GM20431 (cell line): Measurements from ENCODE around the gene PPP2R5C.
"Not testable (repeated sequence)": the region's sequence is repeated elsewhere in the genome, so short reads cannot be mapped to it uniquely, and the experiment has no call there.

ENCODE experiments used
- in situ Hi-C: fragments of 300-500 bp; cut with MseI, MboI; formaldehyde crosslinking; loops from one replicate; pipeline ENCODE4 v1.15.0; 2020; ENCODE audit warnings: low sequenced_read_pairs; ENCODE audit not compliant: unreplicated experiment

Gene PPP2R5C

DNA sequence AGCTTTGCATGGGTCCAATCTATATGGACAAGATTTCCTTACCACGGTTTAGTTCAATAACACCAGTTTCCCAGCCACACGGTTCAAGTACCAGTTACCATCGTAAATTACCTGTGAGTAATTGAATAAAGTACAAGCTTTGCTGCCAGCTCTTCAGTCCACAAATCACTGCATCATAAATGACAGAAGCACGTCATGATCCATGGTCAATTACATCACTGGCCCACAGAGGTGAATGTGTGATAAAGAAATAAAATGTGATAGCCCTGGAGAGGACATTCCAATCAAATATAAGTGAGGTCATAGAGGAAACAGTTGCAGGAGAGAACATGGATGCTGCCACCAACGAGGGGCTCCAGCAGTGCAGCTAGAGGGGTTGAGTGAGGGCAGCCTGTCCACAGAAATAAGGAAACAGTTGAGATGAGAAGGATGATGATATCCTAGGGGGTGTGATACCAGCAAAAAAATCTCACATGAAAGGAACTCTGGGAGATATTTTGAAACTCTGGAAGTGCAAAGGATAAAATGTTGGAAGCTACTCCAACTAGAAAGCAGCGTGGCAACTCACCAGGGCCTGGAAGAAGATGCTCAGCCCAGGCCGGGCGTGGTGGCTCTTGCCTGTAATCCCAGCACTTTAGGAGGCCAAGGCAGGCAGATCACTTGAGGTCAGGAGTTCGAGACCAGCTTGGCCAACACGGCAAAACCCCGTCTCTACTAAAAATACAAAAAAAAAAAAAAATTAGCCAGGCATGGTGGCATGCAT is 197.1 kb downstream of the PPP2R5C start:
- in situ Hi-C loops = no loop called here

DNA sequence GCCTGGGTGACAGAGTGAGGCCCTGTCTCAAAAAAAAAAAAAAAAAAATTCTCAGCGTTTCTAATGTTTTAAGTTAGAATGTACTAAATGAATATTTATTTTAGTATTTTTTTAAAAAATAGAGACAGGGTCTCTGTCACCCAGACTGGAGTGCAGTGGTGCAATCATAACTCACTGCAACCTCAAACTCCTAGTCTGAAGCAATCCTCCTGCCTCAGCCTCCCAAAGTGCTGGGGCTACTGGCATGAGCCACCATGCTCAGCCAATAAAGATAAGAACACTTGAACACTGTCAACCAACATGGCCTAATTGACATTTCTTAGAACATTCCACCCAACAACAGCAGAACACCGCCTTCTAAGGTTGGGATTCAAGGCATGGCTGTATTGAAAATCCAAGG is 197.8 kb downstream of the PPP2R5C start:
- in situ Hi-C loops = no loop called here

DNA sequence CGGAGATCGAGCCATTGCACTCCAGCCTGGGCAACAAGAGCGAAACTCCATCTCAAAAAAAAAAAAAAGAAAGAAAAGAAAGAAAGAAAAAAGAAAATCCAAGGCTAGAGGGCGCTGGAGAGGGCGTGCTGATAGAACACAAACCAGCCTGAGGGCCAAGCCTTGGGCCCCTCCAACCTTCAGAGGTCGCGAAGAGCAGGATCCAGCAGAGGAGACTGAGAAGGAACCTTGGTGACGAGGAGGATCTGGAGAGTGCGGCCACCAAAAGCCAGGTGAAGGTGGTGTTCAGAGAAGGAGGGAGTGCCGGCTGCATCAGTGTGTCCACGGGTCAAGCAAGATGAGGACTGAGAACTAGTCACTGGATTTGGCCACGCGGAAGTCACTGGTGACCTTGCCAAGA is 198.7 kb downstream of the PPP2R5C start:
- in situ Hi-C loops = no loop called here

DNA sequence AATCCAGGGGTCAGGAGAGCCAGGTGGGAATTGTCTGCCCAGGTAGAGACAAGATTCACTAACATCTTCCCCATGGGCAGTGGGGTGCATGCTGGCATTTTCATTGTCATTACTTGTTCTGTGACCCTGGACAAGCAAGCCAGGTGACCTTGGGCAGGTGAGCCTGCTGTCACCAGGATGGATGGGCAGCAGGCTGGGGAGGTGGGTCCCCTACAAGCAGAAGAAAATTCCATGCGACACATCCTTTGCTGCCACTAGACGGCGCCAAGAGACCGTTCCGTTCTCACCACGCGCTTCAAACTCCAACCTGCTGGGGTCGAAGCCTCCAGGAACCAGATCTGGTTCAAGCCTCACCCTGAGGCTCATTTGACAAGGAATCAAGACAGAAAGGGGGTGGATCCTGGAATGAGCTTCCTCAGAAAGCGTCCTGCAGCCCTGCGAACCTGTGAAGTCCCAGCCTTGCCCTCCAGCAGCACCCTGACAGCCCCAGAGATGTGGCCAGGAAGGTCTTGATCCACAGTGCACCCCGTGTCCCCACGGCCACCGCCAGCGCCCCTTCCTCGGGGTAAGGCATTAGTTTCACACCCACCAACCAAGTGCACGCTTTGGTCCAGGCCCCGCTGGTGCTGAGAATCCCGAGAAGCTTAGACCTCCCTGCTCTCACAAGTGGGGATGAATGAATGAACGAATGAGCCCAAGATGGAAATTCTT is 199.7 kb downstream of the PPP2R5C start:
- in situ Hi-C loops = no loop called here

DNA sequence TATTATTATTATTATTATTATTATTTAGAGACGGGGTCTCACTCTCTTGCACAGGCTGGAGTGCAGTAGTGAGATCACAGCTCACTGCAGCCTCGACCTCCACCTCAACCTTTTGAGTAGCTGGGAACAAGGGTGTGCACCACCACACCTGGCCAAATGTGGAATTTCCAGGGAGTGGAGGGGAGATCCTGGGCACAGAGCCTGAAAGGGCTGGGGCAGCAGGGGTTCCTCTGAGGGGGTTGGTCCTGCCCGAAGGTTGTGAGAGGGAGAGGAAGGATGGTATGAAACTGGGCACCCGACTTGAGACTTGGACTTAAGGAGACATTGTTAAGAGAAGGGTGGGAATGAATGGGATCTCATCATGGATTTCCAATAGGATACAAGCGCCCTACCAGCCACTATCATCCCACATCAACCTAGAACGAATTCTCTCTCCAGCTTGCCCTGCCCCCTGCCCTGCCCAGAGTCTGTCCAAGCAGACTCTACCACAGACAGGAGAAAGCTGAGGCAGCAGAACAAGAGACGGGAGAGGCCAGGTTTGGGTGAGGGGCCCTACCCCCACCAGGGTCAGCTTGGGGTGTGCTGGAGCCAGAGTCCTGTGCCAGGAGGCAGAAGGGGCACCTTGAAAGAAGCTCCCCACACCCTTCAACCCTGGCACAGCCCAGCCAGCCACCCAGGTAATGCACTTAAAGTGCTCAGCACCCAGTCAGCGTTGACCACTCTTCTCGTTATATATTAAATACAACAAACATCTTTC is 200.4 kb downstream of the PPP2R5C start:
- in situ Hi-C loops = no loop called here

DNA sequence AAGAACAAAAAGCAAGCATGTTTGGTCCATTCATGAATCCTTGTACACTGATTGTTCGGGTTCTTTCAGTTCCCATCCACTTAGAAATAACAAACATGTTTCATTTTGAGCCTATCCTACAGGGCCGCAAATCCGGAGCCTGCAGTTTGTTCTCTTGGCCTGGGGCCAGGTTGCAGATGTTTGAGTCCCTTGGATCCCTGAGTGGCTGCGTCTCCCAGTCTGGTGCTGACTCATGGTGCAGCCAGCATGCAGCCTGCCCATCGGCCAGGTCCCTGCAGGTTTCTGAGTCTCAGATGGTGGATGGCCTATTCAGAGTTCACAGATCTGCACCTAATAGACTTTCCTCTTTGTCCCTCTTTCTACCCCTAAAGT is 201.0 kb downstream of the PPP2R5C start:
- in situ Hi-C loops = no loop called here

DNA sequence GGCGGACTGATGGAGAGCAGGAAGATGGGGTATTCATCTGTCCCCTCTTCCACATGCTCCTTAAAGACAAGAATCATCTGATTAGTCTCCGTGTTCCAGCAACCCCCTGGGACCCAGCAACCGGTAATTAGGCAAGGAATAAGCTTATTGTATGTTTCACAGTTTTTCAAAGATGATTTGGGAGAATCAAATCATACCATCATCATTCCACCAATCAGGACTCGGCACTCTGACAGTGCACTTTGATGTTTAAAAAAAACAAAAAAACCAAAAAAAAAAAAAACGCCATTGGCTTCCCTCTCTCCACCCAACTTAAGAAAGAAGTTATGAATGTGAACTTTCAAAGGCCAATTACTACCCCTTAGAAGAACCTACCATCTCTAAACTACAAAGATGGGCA is 201.5 kb downstream of the PPP2R5C start:
- in situ Hi-C loops = no loop called here

DNA sequence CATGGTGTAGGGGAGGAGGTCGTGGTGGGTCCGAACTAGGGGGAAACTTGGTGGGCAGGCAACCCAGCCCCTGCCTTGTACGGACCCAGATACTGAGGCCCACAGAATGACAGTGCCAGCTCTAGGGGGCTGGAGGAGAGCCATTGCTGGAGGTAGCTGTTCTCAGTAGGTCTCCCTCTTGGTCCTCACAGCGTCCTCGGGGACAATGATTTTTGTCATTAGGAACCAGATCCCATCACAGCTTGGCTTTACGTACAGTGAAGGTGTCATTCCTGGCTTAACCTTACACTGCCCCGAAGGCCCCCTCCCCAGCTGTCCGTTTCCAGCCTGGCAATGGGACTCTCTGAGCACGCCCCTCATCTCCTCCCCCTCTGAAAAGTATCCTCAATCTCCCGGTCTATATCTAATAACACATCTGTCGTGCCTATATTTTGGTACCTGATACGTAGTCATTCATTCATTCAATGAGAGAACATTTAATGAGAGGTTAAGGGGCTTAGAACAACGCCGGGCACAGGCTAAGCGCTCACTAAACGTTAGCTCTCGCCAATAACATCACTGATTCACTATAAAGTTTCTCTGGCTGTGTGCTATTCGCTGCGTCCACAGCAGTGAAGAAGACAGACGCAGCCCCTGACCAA is 202.3 kb downstream of the PPP2R5C start:
- in situ Hi-C loops = no loop called here

DNA sequence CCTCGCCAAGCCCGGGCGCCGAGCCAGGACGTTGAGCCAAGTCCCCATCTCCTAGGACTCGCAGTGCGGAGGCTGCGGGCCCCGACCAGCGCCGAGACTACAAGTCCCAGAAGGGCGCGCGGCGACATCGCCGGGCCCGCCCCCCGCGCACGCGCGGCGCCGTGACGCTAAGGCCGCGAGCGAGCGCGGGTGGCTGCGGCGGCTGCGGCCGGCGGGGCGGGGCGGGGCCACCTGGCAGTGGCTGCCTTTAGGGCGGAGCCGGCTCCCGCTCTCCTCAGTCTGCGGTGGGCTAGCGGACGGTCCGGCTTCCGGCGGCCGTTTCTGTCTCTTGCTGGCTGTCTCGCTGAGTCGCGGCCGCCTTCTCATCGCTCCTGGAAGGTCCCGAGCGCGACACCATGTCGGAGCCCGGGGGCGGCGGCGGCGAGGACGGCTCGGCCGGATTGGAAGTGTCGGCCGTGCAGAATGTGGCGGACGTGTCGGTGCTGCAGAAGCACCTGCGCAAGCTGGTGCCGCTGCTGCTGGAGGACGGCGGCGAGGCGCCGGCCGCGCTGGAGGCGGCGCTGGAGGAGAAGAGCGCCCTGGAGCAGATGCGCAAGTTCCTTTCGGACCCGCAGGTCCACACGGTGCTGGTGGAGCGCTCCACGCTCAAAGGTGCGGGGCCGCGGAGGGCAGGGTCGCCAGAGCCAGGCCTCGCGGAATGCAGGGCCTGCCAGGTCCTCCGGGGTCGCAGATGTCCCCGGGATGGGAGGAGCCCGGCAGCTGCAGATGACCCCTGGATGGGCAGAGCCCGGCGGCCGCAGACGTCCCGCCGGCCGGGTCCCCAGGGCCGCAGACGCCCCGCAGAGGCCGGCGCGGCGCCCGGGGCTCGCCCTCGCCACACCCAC is 203.0 kb downstream of the PPP2R5C start, which contains the start of gene DYNC1H1:
Gene DYNC1H1 (plus strand): TSS at position 277 of the 884 bp plus-strand sequence. CDS start 119 bp downstream, at position 396.
- in situ Hi-C loops = no loop called here

DNA sequence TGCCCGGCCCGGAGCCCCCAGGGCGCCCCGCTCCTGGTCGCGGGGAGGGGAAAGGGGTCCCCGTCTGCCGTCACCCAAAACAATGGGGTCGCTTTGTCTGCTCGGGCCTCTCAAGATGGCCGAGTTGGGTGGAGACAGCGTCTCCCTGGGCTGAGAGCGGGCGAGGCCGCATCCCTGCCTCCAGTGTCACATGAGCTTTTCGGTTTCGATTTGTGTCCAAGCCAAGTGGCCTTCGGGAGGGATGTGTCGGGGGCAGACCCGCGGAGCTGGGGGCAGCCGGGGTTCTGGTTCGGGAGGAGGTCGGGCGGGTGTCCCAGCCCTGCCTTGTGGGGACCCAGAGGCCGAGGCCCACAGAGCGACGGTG is 203.7 kb downstream of the PPP2R5C start:
- in situ Hi-C loops = no loop called here

DNA sequence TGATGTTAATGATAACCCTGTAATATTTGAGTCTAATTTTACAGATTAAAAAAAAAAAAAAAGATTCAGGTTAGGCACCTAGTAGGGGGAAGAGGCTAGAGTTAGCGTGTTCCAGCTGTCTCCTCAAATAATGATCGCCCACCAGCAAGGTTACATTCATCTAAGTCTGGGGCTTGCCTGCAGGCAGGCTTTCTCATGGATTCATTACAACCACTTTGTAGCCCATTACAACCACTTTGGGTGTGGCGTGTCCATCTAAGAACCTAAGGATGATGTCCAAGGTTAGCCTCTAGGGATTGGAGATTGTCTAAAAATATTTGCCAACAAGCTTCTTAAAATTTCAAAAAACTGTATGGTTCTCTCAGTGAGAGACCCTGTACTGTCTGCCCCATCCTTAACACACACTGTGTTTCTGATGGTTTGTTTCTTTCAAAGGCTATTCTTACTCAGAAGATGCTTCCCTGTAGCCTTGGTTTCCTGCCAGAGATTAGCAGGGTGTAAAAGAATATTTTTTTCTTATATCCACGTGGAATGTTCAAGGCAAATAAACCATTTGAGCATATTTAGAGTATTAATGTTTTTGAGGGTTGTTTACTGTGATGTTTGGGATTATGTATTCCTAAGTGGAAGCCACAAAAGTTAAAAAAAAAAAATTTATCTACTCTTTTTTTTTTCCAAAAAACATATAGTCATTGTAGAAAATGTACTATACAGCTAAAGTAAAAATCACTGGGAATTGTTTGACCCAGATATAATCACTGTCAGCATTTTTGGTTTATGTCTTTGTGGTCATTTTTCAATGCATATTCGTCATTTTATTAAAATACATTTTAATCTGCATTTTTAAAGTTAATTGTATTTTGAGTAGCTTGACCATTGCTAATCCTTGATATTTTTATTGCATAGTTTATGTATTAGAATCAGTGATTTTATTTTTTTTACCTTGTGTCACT is 204.5 kb downstream of the PPP2R5C start:
- in situ Hi-C loops = no loop called here

DNA sequence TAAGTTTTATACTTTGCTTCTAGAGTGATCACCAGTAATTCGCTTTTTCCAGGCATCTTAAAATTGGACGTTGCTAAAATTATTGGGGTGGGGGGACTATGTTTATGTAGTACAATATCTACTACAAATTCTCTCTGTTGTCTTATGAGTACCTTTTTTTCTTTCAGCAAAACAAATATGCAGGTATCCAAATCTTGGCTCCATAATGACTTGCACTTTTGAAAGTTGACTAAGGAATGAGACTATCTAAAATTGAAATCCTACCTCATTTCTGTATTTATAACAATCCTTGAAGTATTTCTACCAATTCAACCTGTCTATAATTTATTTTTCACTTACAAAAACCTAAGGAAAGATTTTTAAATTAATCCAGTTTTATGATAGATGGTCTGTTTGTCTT is 205.2 kb downstream of the PPP2R5C start:
- in situ Hi-C loops = no loop called here

DNA sequence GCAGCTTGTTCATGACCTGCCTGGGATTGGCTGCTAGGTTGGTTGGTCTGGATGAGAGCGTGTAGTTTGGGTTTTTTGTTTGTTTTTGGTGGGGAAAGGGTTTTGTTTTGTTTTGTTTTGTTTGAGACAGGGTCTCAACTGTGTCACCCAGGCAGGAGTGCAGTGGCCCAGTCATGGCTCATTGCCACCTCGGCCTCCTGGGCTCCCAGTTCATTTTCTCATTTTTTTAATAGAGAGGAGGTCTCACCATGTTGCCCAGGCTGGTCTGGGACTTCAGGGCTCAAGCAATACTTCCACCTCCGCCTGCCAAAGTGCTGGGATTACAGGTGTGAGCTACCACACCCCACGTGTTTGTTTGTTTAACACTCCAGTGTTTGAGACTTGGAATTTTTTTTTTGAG is 206.7 kb downstream of the PPP2R5C start:
- in situ Hi-C loops = no loop called here

DNA sequence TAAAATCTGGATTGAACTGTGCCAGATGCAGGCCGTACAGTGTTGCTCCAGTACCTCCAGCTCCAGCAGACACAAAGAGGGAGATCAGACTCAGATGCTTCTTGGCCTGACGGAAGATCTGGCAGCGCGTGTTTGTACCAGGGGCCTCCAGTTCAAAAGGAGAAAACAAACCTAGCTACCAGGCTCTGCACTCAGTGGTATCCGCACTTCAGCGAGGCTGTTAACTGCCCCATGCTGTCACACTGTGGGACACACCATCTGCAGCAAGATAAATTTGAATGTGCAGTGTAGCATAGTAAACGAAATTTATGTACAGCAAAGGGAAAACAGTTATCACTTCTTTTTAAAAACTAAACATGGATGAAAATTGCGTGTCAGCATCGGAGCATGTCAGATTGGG is 208.0 kb downstream of the PPP2R5C start:
- in situ Hi-C loops = no loop called here

DNA sequence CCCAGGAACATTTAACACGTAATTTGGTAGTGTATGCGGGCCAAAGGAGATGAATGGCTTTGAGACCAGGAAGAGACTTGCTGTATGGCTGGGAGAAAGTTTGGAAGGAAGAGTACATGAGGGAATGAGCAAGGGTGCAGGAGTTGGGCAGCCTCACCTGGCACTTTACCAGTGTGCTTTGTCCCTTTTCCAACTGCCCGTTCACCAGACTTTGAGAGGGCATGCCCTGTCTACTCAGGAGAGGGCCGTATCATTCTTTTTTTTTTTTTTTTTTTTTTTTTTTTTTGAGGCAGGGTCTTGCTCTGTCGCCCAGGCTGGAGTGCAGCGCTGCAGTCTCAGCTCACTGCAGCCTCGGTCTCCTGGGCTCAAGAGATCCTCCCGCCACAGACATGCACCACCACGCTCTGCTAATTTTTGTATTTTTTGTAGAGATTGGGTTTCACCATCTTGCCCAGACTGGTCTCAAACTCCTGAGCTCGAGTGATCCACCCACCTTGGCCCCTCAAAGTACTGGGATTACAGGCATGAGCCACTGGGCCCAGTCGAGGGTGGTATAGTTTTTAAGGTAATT is 209.4 kb downstream of the PPP2R5C start:
- in situ Hi-C loops = no loop called here

DNA sequence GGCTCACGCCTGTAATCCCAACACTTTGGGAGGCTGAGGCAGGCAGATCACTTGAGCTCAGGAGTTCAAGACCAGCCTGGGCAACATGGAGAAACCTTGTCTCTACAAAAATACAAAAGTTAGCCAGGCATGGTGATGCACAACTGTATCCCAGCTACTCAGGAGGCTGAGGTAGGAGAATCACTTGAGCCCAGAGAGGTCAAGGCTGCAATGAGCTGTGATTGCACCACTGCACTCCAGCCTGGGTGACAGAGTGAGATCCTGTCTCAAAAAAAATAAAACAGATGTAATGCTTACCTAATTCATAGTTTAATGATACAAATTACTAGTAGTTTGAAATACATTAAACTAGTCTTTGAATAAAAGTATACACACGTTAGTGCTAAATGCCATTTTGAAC is 209.9 kb downstream of the PPP2R5C start:
- in situ Hi-C loops = not testable (repeated sequence)

DNA sequence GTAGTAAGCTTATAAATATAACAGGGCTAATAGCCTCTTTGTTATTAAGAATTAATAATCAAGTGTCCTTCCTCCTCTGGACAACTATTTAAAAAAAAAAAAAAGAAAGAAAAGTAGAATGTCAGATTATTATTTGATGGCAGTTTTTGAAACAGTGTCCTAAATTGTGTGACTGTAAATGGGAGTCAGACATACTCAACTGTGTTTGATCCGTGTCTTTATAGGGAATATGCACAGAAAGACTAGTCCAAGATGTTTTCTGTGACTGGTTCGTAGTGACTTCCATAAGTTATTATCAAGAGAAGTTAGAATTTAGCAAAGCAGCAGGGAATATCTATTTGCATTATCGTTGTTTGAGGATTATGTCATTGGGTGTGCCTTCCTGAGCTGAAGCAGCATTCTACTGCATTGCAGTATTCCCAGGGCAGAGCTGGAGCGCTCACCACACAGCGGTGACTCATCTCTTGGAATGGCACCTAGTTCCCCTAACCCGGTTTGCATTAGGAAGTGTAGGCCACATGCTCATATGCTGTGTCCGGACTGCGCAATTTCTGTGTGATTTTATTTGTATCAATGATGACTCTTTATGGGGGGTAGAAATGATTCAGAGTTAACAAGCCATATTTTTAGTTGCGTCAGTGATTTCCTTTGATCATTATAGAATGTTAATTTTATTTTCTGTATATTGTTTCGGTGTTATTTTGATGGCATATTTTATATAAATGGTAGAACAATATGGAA is 210.8 kb downstream of the PPP2R5C start:
- in situ Hi-C loops = no loop called here

DNA sequence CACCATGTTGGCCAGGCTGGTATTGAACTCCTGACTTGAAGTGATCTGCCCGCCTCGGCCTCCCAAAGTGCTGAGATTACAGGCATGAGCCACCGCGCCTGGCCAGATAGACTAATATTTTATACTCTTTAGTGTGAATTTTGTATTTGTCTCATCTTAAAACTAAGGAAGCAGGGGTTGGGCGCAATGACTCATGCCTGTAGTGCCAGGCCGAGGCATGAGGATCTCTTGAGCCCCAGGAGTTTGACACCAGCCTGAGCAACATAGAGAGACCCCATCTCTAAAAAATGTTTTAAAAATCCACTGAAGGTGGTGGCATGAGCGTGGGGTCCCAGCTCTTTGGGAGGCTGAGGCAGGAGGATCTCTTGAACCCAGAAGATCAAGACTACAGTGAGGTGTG is 211.8 kb downstream of the PPP2R5C start:
- in situ Hi-C loops = no loop called here
